ENCODE measurements around the gene TMPRSS7. TPM values are rescaled to one million over a fixed set of nuclear protein-coding genes. Genes with fewer than 3 reads are reported as not detected.

The TMPRSS7 gene
- total and polyA plus RNA-seq, 2 of the 8 experiments (the other 6 are each of a cell fraction or from before 2014, with no cell fraction given): not detected

- TF ChIP-seq SP4 (IDR thresholded peaks at IDR 0.05; ENCODE audit: low read length) (no peak), SUZ12 (IDR thresholded peaks at IDR 0.05; ENCODE audit: low read length) (no peak)
These were observed 80.7 kb downstream of the TMPRSS7 start (continued) for GRCh38 chr3:112115161-112115739.
